HL-60 (cell line): Measurements from ENCODE around the gene SIAH3.

Source experiments
- DNase-seq, 2 experiments: peaks; one replicate each; pipeline ENCODE4 v3.0.0-alpha.2; 2010 to 2020; ENCODE audit warnings: low read depth in 1 of 2, low spot score in 1 of 2
- H3K27ac ChIP-seq: fragments of 250-450 bp; sonication (Bioruptor Pico); replicated peaks from 2 replicates; pipeline ENCODE4 v1.5.1; 2020; ENCODE audit warnings: mild to moderate bottlenecking, moderate library complexity
- H3K27me3 ChIP-seq: fragments of 250-450 bp; sonication (Bioruptor Pico); 2 replicates; pipeline ENCODE4 v1.5.1; 2021; ENCODE audit warnings: mild to moderate bottlenecking, moderate library complexity; ENCODE audit not compliant: insufficient read depth, poor library complexity, severe bottlenecking
- H3K4me3 ChIP-seq: replicated peaks from 2 replicates; pipeline ENCODE4 v1.5.1; 2011; ENCODE audit warnings: mild to moderate bottlenecking, control low read depth, low read length; ENCODE audit not compliant: insufficient read depth
- CTCF ChIP-seq: IDR thresholded peaks from one replicate; pipeline ENCODE4 v1.5.1; 2011; ENCODE audit warnings: low read length, control low read depth, inconsistent platforms; ENCODE audit not compliant: insufficient read depth
- GABPA ChIP-seq: IDR thresholded peaks from 2 replicates; pipeline ENCODE4 v1.6.1; 2012; ENCODE audit warnings: low read depth
- POLR2AphosphoS5 ChIP-seq: IDR thresholded peaks from 2 replicates; pipeline ENCODE4 v1.6.1; 2012; ENCODE audit warnings: low read depth
- REST ChIP-seq: IDR thresholded peaks from 2 replicates; pipeline ENCODE4 v1.6.1; 2012; ENCODE audit warnings: low read depth; ENCODE audit not compliant: insufficient replicate concordance
- SPI1 ChIP-seq: IDR thresholded peaks from 2 replicates; pipeline ENCODE4 v1.6.1; 2012; ENCODE audit warnings: low read depth, mild to moderate bottlenecking, borderline replicate concordance

The SIAH3 gene

GRCh38 chr13:45778882-45779281 lies 72.7 kb downstream of the SIAH3 start:
- no peak for DNase-seq

DNA sequence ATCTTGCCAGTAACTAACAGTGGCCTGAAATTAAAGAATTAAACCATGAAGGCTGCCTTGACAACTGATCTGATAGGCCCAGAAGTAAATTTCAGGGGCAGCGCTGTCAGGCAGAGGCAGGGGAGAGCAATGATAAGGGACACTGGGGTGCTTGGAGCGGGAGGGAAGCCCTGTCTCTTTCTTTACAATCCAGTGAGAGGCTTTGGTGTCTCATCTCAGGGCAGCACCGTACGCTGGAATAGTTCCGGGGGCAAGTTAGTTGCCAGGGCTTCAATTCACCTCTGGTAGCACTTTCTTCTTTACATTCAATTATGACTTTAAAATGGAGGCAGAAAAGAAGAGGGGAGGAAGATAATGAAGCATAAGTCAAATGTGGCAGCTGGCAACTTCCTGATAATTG lies 74.8 kb downstream of the SIAH3 start:
- TF ChIP-seq REST (no peak), CTCF (no peak), POLR2AphosphoS5 (no peak), SPI1 (no peak), GABPA (no peak)
- Histone ChIP-seq H3K27ac (no peak overlapping the region), H3K4me3 (no peak overlapping the region), H3K27me3 (no peaks in the 10 kb centered on the region)
- DNase-seq = no peak

More at GRCh38 chr13:45778882-45779281, 72.7 kb downstream of the SIAH3 start:
- Histone ChIP-seq H3K27me3 (no peaks in the 10 kb centered on the region), H3K27ac (no peak overlapping the region), H3K4me3 (no peak overlapping the region)
- TF ChIP-seq REST (no peak), CTCF (no peak), SPI1 (no peak), POLR2AphosphoS5 (no peak), GABPA (no peak)

- Histone ChIP-seq H3K4me3 (no peak overlapping the region), H3K27ac (no peak overlapping the region), H3K27me3 (no peaks in the 10 kb centered on the region)
- no peak for DNase-seq
- TF ChIP-seq REST (no peak), GABPA (no peak), POLR2AphosphoS5 (no peak), CTCF (no peak), SPI1 (no peak)
These were observed 76.1 kb downstream of the SIAH3 start for GRCh38 chr13:45775401-45775963.
